Measurements from ENCODE around the gene SHROOM4. TPM values are rescaled to one million over a fixed set of nuclear protein-coding genes. Genes with fewer than 3 reads are reported as not detected.
A peak's percentile ranks its signal among the peaks of the same experiment; 100 is the strongest.

The SHROOM4 gene
- total RNA-seq, 4 donors from 2014 or later, result 2.3 to 7.1 (median 3.2) TPM

DNA sequence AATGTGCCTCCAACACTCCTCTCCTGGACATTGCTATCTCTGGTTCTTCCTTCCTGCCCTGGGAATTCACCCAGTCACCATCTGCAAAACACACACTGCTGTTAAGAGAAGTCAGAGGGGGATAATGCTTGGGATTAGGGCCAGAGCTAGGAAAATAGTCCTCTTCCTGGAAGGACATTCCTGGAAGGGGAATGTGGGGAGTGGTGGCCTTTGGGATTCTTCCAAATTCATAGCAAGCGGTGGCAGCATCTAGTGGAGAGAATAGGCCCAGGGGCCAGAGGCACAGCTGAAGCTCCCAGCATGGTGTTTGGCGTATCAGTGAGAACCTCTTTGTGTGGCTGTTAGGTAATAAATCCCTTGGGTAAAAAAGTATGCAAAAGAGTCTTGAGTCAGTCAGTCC, 34.3 kb downstream of the SHROOM4 start:
- Histone ChIP-seq H3K27me3 (no peaks in the 10 kb centered on the region), H3K4me3 (no peak overlapping the region), H3K27ac (no peak overlapping the region), H3K9me3 (no peaks in the 10 kb centered on the region), H3K36me3 (no peaks in the 10 kb centered on the region), H3K4me1 (no peaks in the 10 kb centered on the region)
- 63% methylated on average over 2 of the region's 2 CpGs; no CpG with 5 or more reads in 1 of the 2 donors for WGBS, 2 donors (ENCODE audit: low coverage in 1 of 2)
- no peak for DNase-seq
- no peak for TF ChIP-seq POLR2AphosphoS5 (IDR thresholded peaks at IDR 0.05)
- no peak for TF ChIP-seq EP300 (IDR thresholded peaks at IDR 0.05; ENCODE audit: low read depth)
- no peak for TF ChIP-seq POLR2A (IDR thresholded peaks at IDR 0.05)
- TF ChIP-seq, protein P1, sequence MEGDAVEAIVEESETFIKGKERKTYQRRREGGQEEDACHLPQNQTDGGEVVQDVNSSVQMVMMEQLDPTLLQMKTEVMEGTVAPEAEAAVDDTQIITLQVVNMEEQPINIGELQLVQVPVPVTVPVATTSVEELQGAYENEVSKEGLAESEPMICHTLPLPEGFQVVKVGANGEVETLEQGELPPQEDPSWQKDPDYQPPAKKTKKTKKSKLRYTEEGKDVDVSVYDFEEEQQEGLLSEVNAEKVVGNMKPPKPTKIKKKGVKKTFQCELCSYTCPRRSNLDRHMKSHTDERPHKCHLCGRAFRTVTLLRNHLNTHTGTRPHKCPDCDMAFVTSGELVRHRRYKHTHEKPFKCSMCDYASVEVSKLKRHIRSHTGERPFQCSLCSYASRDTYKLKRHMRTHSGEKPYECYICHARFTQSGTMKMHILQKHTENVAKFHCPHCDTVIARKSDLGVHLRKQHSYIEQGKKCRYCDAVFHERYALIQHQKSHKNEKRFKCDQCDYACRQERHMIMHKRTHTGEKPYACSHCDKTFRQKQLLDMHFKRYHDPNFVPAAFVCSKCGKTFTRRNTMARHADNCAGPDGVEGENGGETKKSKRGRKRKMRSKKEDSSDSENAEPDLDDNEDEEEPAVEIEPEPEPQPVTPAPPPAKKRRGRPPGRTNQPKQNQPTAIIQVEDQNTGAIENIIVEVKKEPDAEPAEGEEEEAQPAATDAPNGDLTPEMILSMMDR (IDR thresholded peaks at IDR 0.05), result no peak
- in situ Hi-C loops (cut with MboI; ENCODE audit: low pct_ligation_motif_present in 1 of 4, low pct_unique_long_range_greater_than_20kb in 1 of 4, low sequenced_read_pairs in 3 of 4) (no loop called here), intact Hi-C loops (cut with DNase I; ENCODE audit: low total_unique reads) (no loop called here)

DNA sequence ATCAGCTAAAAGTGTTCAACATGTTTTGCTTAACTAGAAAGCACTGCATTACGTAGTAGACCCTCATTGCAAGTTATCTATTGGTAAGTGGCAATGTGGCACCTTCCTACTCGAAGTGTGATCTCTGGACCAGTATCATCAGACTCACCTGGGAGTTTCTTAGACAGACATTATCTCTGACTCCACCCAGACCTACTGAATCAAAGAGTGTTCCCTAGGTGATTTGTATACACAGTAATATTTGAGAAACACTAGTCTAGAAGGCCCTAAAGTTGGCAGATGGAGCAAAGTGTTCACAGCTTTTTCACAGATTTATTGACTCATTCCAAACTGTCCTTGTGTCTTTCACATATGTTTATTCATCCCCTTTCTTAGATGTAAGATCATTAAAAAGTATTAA, 35.7 kb downstream of the SHROOM4 start:
- Histone ChIP-seq H3K27ac (no peak overlapping the region), H3K9me3 (no peaks in the 10 kb centered on the region), H3K4me1 (no peaks in the 10 kb centered on the region), H3K27me3 (no peaks in the 10 kb centered on the region), H3K36me3 (no peaks in the 10 kb centered on the region), H3K4me3 (no peak overlapping the region)
- TF ChIP-seq, protein P1 (IDR thresholded peaks at IDR 0.05), result no peak
- TF ChIP-seq EP300 (IDR thresholded peaks at IDR 0.05; ENCODE audit: low read depth), result no peak
- TF ChIP-seq POLR2AphosphoS5 (IDR thresholded peaks at IDR 0.05), result no peak
- TF ChIP-seq POLR2A (IDR thresholded peaks at IDR 0.05), result no peak
- 38 to 80% methylated on average over 1 to 2 of the region's 2 CpGs for WGBS, 2 donors (ENCODE audit: low coverage in 1 of 2)
- no peak for DNase-seq
- intact Hi-C loops (cut with DNase I; ENCODE audit: low total_unique reads) (no loop called here), in situ Hi-C loops (cut with MboI; ENCODE audit: low pct_ligation_motif_present in 1 of 4, low pct_unique_long_range_greater_than_20kb in 1 of 4, low sequenced_read_pairs in 3 of 4) (no loop called here)

DNA sequence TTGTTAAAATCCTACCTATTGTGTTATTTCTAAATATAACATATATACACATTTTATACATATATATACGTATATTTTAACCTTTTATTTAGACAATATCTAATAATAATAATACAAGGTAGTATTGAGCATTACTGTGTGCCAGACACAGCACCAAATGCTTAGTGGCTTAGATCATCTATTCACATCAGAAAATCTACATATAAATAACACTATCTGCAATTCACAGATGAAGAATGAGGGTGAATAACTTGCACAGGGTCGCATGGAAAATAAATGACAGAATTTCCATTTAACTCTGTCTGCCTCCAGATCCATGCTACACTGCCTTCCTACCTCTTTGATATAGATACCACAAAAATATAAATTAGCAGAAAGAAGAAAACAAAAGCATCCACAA, 37.7 kb downstream of the SHROOM4 start:
- no peaks in the 10 kb centered on the region for H3K27me3 ChIP-seq
- H3K36me3 ChIP-seq, result no peaks in the 10 kb centered on the region
- H3K4me1 ChIP-seq, result peaks cover 0 to 2% (median 0%) of the 10 kb centered on the region in 4 donors
- no peaks in the 10 kb centered on the region for H3K9me3 ChIP-seq
- intact Hi-C loops (cut with DNase I; ENCODE audit: low total_unique reads) (no loop called here), in situ Hi-C loops (cut with MboI; ENCODE audit: low pct_ligation_motif_present in 1 of 4, low pct_unique_long_range_greater_than_20kb in 1 of 4, low sequenced_read_pairs in 3 of 4) (no loop called here)
- WGBS, 2 donors (ENCODE audit: low coverage in 1 of 2), result 74 to 83% methylated on average over 2 of the region's 2 CpGs
- TF ChIP-seq POLR2A (IDR thresholded peaks at IDR 0.05), result no peak
- TF ChIP-seq POLR2AphosphoS5 (IDR thresholded peaks at IDR 0.05), result no peak
- TF ChIP-seq, protein P1 (IDR thresholded peaks at IDR 0.05), result no peak
- H3K4me3 ChIP-seq, result no peak overlapping the region
- no peak for DNase-seq
- H3K27ac ChIP-seq, result no peak overlapping the region

DNA sequence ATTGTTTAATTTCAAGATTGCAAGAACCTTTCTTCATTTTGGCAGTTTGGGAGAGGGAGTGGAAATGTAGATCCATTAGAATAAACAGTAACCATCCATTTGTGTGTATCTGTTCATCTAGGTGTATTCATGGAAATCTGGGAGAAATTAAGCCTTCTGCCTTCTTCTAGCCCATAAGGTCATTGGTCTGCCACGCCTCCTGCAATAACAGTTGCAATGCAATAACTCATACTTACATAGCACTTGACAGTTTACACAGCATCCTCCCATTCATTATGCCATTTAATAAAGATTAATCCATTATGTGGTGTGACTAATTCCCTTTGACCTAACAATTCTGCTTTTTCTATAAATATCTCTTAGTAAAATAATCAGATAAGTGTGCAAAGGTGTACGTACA, 42.6 kb downstream of the SHROOM4 start:
- in situ Hi-C loops (cut with MboI; ENCODE audit: low pct_ligation_motif_present in 1 of 4, low pct_unique_long_range_greater_than_20kb in 1 of 4, low sequenced_read_pairs in 3 of 4) (no loop called here), intact Hi-C loops (cut with DNase I; ENCODE audit: low total_unique reads) (no loop called here)
- no peak for DNase-seq
- Histone ChIP-seq H3K9me3 (no peaks in the 10 kb centered on the region), H3K4me1 (peaks cover 0 to 18% (median 11%) of the 10 kb centered on the region in 4 donors), H3K4me3 (no peak overlapping the region), H3K36me3 (no peaks in the 10 kb centered on the region), H3K27ac (peak overlapping the region in 3 of 4 donors; percentile 66 to 75 (median 69)), H3K27me3 (no peaks in the 10 kb centered on the region)
- TF ChIP-seq POLR2A (IDR thresholded peaks at IDR 0.05) (no peak), EP300 (IDR thresholded peaks at IDR 0.05; ENCODE audit: low read depth) (no peak), POLR2AphosphoS5 (IDR thresholded peaks at IDR 0.05) (no peak)
- TF ChIP-seq, protein P1 (IDR thresholded peaks at IDR 0.05), result no peak
- WGBS, 2 donors (ENCODE audit: low coverage in 1 of 2), result 40 to 57% methylated on average over 1 to 2 of the region's 2 CpGs
